ENCODE data around the gene CAMK1D. TPM values are rescaled to one million over a fixed set of nuclear protein-coding genes. Genes with fewer than 3 reads are reported as not detected.

CAMK1D gene
- total RNA-seq, 4 donors from 2014 or later = 29.7 to 36.7 (median 33.3) TPM

DNA sequence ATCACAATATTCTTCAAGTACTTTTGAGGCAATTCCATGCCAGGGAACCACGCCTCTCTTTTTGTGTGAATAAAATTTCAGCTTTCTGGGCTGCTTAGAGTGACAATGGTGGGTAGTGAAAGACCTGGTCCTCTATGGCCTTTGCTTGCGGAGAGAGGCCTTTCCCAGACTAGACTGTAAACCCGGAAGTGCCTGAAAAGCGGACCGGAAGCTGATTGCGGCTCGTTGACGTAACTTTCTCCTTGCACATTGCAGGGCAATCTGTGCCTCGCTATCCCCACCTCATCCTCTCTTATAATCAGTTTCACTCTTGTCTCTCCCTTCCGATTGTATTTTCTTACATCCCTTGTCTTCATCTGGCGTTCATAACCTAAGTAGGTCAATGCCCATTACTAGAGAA lies 310.4 kb downstream of the CAMK1D start:
- no peak for TF ChIP-seq CTCF (IDR thresholded peaks at IDR 0.05)
- TF ChIP-seq POLR2A (IDR thresholded peaks at IDR 0.05) = no peak
- no peak for DNase-seq (ENCODE audit: low spot score in 2 of 2)
- WGBS, 2 donors = 80% methylated on average over 11 of the region's 11 CpGs
- no peak overlapping the region for H3K4me3 ChIP-seq (ENCODE audit: low read depth, poor library complexity, severe bottlenecking)
- intact Hi-C loops (cut with DNase I; ENCODE audit: low total_unique reads) = loop anchor here (5.0 kb wide), 1 partner anchor 397 kb away; no protein-coding TSS in a partner anchor

- intact Hi-C loops (cut with DNase I; ENCODE audit: low total_unique reads) = no loop called here
- TF ChIP-seq POLR2A (IDR thresholded peaks at IDR 0.05) = no peak
- TF ChIP-seq CTCF (IDR thresholded peaks at IDR 0.05) = no peak
- H3K4me3 ChIP-seq (ENCODE audit: low read depth, poor library complexity, severe bottlenecking) = no peak overlapping the region
- no peak for DNase-seq (ENCODE audit: low spot score in 2 of 2)
- 96 to 98% methylated on average over 3 of the region's 3 CpGs for WGBS, 2 donors
These were observed 311.5 kb downstream of the CAMK1D start for GRCh38 chr10:12660812-12661211.

GRCh38 chr10:12661671-12662070 lies 312.3 kb downstream of the CAMK1D start:
- intact Hi-C loops (cut with DNase I; ENCODE audit: low total_unique reads) = no loop called here
- WGBS, 2 donors = 51 to 54% methylated on average over 1 of the region's 1 CpG
- no peak for DNase-seq (ENCODE audit: low spot score in 2 of 2)
- no peak overlapping the region for H3K4me3 ChIP-seq (ENCODE audit: low read depth, poor library complexity, severe bottlenecking)
- TF ChIP-seq CTCF (IDR thresholded peaks at IDR 0.05) = no peak
- no peak for TF ChIP-seq POLR2A (IDR thresholded peaks at IDR 0.05)

GRCh38 chr10:12663863-12664262 lies 314.5 kb downstream of the CAMK1D start:
- intact Hi-C loops (cut with DNase I; ENCODE audit: low total_unique reads) = no loop called here
- no peak for DNase-seq (ENCODE audit: low spot score in 2 of 2)
- H3K4me3 ChIP-seq (ENCODE audit: low read depth, poor library complexity, severe bottlenecking) = no peak overlapping the region
- 97% methylated on average over 1 of the region's 1 CpG for WGBS, 2 donors
- TF ChIP-seq POLR2A (IDR thresholded peaks at IDR 0.05) (no peak), CTCF (IDR thresholded peaks at IDR 0.05) (no peak)

DNA sequence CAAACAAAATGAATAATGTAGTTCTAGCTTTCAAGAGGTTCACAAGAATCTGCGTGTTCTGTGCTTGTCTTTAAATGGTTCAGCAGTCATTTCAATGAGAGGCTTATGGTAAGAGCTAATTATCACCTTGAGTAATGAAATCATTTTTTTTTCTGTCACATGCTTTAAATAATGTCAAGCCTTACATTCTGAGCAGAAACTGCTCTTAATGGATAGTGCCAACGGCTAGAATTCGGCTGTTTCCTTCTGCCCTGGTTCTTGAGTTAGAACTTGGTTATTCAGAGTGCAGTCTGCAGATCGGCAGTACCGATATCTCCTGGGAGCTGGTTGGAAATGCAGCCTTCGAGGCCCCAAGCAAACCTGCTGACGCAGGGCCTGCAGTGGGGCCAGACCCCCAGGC lies 316.2 kb downstream of the CAMK1D start:
- no peak for DNase-seq (ENCODE audit: low spot score in 2 of 2)
- intact Hi-C loops (cut with DNase I; ENCODE audit: low total_unique reads) = no loop called here
- 71 to 73% methylated on average over 7 of the region's 7 CpGs for WGBS, 2 donors
- no peak for TF ChIP-seq CTCF (IDR thresholded peaks at IDR 0.05)
- TF ChIP-seq POLR2A (IDR thresholded peaks at IDR 0.05) = no peak
- H3K4me3 ChIP-seq (ENCODE audit: low read depth, poor library complexity, severe bottlenecking) = no peak overlapping the region

DNA sequence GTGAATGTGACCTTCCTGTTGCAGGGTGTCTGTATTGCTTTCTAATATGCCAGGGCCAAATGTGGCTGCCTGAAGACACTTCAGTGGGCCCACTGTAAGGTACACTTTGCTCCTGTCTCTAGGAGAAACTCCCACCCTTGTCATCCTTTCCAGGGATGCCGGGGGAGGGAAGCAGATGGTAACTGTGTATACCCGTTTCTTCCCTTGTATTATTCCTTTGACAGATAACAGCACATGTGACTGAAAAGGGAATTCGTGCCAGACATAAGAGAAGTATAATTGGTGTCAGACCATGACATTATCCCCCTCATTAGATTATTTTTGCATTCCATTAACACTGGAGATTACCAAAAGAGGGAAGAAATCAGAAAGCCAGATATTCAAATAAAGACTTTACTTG lies 317.7 kb downstream of the CAMK1D start:
- TF ChIP-seq POLR2A (IDR thresholded peaks at IDR 0.05) (no peak), CTCF (IDR thresholded peaks at IDR 0.05) (no peak)
- 90 to 98% methylated on average over 3 of the region's 3 CpGs for WGBS, 2 donors
- intact Hi-C loops (cut with DNase I; ENCODE audit: low total_unique reads) = no loop called here
- DNase-seq (ENCODE audit: low spot score in 2 of 2) = no peak
- H3K4me3 ChIP-seq (ENCODE audit: low read depth, poor library complexity, severe bottlenecking) = no peak overlapping the region
